ENCODE measurements around the gene CDX1.

CDX1 gene

DNA sequence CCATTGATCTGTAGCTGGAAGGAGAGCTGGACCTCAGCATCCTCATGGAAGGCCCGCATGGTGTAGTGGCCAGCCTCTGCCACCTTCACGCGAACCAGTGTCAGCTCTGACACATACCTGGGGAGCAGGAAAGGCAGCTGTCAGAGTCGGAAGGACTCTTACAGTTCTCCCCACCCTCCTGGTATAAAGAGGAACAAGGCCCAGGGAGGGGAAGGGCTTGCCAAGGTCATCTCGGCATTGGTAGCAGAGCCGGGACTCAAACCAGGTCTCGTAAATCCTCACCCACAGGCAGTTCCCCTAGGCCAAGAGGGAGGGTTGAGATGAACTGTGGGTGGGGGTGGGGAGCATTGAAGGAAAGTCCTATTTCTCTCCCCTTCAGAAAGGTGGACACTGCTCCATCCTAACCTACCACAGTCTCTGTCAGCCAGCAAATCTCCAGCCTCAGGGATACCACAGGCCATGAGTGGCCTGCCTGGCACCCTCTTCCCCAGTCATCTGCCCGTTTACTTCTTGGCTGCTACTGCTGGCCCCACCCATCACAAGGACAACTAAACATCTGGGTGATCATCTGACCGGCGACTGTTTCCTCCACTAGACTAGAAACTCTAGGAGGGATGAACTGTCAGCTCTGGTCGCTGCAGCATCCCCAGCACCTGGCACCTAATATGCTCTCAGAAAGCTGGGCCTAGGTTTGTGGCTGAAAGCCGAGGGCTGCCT lies 34.4 kb upstream of the CDX1 start:
- DNase-seq, result no peak

DNA sequence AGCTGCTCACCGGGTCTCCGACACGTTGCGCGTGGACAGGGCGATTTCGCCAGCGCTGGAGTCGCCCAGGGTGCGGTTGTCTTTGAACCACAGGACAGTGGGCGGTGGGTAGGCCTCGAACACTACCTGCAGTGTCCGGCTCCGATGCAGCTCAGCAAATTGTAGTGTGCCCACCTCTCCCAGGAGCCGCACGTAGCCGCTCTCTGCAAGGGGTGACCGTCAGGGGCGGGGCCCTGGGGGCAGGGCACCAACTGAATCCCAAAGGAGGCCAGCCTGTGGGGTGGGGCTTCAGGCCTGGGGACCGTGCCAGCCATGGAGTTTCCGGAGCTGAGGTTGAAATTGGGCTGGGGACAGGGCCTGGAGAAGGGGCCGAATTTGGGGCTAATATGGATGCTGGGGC lies 33.8 kb upstream of the CDX1 start:
- DNase-seq, result no peak

DNA sequence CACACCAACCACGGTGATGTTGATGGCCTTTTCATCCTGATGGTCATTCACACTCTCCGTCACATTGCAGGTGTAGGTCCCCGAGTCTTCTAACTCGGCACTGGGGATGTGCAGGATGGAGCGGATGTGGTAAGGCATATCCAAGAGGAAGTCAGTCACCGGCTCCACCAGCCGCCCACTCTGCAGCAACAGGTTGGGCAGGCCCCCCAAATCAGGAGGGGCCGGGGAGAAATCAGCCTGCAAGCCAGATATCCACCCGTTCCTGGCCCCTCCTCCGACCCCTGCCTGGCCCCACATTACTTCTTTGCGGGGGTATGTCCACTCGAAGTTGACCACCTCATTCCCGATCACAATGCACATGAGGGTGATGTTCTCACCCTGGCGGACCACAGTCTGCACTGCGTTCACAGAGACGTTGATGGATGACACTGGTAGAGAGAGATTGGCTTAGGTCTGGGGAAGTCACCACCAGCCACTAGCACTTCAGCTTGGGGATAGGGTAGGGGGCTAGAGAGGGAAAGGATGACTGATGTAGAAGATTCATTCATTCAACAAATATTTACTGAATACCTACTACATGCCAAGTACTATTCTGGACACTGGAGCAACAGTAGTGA lies 32.9 kb upstream of the CDX1 start:
- DNase-seq, result no peak

DNA sequence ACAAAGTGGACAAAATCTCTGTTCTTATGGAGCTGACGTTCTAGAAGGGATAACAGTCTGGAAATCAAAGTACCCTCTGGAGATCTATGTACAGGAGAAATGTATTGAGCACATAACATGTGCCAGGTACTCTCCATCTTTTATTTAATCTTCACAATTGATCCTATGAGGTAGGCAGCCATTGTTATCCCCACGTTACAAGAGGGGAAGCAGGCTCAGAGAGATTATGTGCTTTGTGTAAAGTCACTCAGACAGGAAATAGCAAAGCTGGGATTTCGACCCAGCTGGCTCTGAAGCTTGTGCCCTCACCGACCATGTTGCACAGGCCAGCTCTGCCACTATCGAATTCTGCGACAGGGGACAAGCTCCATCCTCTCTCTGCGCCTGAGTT lies 32.4 kb upstream of the CDX1 start:
- no peak for DNase-seq

DNA sequence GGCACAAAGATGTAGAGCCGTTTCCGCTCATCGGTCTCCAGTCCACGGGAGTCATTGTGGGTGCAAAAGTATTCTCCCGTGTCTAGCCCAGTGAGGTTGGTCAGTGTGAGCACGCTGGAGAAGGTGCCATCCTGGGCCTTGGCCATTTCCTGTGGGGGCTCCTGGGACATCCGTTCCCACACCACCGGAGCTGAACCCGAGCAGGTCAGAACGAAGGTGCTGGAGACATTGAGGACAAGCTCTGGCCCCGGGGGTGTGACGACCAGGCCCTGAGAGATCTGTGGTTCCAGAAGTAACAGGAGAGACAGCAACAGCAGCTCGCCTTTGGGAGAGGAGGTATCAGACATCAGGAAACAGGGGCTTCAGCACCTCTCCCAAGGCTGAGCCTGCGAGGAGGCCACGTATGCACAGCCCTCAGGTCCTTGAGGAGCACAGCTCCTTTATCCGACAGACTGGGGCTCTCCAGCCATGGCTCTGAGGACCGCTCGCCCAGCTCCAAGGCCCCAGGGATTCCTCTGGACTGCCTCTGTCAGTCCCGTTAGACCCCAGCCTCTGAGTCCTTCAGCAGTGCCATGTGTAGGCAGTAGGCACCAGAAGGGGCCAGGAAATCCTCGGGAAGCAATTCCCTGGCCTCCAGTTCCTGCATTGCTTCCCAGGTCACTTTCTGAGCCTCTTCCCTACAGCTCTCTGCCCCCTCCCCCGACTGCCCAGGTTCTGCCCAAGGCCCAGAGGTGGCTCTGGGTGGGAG lies 30.8 kb upstream of the CDX1 start:
- DNase-seq, result no peak

DNA sequence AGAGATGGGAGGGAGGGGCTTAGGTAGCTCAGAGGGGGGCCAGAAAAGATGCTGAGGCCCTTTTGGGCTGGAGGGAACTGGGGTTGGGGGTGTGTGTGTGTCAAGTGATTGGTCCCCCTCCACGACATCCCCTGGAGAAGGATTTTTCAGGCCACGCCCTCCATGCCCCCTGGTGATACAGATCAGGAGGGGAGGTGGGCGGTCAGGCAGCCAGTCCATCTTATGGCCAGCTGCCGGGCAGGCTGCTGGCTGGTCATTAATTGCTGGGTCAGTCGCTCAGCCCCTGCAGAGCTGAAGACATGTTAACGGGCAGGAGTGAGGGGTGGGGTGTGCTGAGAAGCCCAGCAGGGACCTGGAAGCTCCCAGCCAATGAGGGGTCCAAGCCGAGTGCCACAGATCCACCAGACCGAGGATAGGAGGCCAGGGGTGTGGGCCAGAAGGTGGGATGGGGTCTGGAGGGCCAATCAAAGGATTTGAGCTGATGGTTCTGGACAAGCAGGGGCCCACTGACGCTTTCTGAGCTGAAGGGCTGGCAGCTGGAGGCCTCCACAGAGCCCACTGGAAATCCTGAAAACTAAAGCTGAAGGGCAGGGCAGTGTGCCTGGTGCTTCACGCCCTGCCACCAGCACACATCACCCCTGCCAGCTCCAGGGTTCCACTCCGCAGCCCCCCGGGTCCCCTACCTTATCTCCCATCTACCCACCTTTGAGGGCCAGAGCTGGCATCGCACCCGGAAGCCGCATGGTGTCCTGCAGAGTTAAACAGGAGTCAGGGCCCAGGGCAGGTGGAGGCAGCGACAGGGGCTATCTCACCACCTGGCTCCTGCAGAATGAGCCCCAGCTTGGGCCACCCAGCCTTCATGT lies 30.0 kb upstream of the CDX1 start:
- no peak for DNase-seq

DNA sequence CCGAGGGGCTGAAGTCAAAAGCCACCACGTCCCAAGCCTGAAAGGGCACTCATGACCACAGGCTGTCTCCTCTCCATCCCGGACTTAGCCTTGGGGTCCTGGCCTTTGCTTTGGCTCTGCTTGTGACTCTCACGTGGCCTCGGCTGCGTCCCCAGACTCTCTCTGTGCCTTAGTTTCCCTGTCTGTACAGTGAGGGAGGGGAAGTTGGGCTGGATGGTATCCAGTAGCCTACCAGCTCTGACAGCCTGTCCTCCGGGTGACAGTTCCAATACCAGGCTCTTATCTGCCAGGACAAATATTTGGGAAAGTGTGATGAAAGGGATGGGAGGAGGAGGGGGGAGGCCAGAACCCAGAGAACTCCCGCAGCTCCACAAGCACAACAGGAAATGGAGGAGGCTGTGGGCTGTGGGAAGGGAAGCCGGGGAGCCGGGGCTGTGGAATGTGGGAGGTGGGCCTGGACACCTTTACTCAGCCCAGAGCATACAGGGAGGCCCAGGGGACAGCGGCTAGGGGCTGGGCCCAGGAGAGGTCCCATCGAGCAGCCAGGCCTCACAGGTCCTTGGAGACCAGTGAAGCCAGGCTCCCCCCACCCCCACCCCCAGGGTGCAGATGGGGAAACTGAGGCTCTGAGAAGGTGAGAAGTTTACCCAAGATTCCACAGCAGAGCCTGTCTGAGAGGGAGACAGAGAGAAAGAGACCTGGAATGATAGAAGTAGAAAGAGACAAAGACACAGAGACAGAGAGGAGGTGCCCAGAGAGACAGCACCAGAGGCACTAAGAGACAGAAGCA lies 29.2 kb upstream of the CDX1 start:
- DNase-seq, result no peak

DNA sequence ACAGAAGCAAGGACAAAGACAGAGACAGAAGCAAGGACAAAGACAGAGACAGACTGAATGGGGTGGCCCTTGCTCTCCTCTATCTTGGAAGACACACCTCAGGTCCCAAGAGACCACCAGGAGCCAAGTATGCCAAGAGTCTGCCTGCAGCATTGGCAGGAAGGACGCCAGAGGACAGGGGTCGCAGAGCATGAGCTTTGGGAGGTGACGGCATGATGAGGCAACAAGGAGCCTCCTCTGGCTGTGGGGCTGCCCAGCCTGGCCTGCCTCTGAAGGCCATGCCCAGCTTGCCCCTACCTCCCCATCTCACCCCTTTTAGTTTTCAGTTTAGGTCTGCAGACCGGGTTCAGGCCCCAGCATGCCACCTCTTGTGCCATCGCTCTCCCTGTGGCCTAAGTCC lies 28.6 kb upstream of the CDX1 start:
- DNase-seq, result no peak

DNA sequence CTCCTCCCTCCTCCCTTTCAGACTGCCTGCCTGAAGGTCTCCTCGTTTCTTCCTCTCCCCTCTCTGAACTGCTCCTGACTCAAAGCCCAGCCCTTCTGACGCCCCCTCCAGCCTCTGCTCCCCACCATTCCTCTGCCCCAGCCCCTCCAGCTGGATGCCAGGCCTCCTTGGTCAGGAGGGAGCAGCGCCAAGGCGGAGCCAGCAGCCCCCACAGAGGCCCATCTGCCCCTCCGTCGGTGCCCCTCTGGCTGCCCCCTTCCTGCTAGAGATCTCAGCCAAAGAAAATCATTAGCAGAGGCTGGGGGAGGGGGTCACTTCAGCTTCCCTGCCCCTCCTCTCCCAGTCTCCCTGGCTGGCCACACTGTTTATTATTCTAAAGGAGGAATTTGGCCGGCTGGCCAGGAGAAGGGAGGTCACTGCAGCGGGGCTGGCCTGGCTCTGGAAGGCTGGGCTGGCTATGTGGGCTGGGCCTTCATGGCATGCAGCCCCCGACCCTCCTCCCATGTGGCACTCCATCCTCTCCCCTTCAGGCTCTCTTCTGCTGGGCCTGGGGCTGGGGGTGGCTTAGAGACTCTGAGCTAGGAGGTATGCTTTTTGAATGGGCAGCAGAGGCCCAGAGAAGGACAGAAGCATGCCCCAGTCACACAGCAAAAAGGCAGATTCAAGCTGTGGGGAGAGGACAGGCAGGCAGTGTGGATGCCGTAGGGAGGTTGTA lies 27.9 kb upstream of the CDX1 start:
- DNase-seq, result no peak

DNA sequence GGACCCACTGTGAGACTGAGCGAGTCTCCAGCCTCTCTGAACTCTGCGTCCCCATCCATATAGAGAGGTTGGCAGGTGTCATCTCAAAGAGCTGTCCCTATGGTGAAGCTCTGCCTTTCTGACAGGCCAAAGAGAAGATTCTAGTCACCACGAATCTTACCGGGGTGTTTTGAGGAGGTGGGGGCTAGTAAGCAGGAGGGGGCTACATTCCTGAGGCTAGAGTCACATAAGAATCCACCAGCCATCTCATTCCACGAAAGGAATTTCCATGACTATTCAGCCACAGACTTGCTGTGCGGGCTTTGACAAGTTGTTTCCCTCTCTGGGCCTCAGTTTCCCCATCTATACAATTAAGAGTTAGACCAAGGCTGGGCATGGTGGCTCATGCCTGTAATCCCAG lies 27.2 kb upstream of the CDX1 start:
- DNase-seq, result no peak

DNA sequence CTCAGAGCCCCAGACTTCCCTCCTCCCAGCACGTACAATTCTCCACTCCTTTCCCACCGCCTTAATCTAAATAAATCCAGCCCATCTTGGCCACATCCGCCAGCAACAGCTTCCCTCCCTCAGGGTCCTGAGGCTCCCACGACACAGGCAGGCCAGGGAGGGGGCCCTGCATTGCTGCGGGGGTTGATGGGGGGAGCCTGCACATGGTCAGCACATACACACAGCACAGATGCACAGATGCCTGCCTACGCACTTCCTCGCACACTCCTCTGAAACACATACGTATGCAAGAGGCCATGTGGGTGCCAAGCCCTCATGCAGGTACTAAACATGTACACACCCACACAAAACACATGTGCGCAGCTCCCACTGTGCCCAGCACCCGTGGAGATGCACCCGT lies 25.7 kb upstream of the CDX1 start:
- DNase-seq, result no peak

DNA sequence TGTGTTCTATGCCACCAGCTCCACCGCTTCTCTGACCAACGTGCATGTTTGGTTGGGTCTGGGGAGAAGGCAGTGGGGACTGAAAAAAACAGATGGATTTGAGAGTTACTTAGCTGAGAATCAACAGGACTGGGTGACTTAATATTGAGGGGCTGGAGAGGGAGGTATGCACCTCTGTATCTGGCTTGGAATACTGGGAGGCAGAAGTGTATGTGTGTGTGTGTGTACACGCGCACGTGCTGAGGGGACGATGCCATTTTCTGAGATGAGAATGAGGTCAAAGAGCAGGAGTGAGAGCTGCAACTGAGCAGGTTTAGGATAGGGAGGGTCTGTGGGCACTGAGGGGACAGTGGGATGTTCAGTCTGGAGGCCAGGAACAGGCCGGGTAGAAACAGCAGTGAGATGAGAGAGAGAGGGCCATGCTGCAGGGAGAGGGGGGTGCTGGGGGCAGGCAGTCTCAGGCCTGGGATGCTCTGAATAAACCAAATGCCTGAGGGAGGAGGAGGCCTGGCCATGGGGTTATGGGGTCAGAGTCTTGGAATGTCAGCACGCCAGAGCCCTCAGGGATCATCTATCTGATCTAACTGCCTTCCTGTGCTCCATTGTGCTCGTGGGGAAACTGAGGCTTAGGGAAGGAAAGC lies 24.9 kb upstream of the CDX1 start:
- no peak for DNase-seq

DNA sequence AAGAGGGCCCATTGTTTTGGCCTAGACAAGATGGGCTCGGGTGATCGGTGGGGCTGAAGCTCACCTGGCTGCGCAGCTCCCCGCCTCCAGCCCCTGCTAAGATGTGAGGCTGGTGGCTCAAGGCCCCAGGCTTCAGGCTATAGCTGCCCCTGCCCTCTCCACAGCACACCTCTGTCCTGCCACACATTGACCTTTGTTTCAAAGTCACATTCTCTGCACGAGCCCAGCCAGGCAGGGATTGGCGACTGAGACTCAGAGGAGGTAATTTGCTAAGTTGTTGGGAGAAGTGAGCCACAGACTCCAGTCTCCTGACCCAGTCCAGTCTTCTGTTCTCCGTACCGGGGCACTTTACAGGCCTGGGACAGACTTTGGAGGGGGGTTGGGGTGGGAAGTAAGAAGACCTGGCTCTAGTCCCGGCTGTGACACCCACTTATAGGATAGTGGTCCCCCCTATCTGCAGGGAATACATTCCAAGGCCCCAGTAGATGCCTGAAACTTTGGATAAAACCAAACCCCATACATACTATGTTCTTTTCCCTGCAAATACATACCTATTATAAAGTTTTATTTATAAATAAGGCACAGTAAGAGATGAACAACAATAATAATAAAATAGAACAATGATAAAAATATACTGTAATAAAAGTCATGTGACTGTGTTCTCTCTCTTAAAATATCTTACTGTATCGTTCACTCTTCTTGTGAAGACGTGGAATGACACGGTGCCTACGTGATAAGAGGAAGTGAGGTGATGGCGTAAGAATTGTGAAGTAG lies 24.2 kb upstream of the CDX1 start:
- no peak for DNase-seq

DNA sequence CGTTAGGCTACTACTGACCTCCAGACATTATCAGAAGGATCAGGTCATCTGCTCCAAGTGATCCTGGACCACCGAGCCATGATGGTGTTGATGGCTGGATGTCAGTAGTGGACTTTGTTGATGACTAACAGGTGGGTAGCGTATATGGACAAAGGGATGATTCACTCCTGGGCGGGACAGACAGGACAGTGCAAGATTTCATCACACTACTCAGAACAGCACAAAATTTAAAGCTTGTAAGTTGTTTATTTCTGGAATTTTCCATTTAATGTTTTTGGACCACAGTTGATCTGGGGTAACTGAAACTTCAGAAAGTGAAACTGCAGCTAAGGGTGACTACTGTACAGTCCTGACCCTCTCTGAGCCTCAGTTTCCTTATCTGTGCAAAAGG lies 23.6 kb upstream of the CDX1 start:
- DNase-seq, result no peak

DNA sequence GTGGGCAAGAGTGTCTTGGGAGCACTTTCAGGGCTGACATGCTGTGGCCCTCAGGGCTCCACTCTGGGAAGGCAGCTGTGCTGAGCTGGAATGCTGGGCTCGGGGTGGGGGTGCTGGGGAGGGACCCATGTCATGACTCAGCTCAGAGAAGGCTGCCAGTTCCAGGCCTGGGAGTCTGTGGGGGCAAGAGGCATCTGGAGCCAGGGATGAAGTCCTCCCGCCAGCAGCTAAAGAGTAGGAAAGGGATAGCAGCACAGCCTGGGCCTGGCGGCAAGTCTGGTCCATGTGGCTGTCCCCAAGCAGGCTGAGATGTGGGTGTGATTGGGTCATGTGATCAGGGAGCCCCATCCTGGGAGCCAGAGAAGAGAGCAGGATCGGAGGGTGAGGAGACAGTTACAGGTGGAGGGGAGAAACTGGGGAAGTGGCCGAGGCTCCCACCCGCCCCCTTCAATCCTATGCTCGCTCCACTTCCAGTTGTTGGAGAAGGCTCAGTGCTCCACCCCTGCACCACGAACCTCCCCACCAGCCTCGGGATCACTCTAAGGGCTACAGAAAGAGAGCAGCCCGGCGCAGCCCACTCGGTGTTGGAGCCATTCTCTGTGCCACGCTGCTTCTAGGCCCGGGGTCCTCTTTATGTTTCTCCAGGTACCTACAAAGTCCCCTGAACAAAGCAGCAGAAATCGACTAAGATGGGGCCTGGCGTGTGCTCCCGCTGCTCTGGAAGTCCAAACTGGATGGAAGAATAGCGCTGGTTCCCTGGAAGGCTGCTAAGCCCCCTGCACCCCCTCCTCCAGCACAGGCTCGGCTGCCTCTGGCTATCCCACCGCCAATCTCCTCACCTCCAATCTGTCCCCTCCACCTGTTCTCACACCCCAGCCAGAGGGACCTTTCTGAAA lies 23.0 kb upstream of the CDX1 start:
- DNase-seq, result no peak

DNA sequence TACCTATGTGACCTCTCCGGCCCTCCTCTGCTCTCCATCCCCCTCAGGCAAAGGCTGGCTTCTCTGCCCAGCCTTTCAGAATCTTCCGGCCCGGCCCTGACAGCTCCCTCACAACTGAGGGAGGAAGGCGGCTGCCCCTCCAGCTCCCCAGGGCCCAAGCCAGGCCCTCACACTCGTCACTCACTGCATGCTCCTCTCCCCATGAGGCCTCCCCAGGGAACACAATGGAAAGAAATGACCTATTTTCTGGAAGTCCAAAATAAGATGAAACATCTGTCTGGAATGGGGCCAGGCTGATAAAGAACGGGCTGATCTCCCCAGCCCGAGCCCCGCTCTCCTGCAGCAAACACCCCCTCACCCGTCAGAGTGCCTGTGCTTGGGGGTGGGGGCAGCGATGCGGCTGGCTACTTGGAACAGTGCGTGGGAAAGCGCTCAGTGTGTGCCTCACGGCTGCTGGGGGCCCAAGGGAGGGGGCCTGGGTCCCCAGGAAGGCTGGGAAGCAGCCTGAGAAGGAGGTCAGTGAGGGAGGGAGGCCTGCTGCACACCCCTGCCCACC lies 22.3 kb upstream of the CDX1 start:
- DNase-seq, result no peak

DNA sequence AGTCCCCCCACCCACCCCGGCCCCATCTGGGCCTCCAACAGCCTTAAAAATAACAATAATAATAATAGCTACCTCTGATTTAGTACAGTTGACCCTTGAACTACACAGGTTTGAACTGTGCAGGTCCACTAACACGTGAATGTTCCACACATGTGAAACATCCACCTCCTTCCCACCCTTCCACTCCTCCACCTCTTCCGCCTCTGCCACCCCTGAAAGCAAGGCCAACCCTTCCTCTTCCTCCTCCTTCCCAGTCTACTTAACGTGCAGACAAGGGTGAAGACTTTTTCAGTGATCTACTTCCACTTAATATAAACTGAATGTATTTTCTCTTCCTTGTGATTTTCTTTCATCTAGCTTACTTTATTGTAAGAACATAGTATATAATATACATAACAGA lies 21.7 kb upstream of the CDX1 start:
- DNase-seq, result no peak

DNA sequence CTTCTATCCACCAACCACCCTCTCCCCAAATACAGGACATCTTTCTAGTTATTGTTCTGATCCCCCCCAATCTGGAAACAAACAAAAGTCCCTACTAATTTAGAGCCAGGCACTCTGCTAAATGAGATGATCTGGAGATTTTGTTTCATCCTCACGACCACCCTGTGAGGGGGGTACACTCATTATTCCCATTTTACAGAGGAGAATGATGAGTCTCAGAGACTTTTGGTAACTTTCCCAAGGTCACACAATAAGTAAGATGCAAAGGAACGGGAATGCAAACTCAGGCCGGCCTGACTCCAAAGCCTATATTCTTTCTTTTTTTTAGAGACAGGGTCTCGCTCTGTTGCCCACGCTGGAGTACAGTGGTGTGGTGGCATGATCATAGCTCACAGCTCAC lies 20.3 kb upstream of the CDX1 start:
- no peak for DNase-seq
